Skin epidermis (tissue), 12 donors: Measurements from ENCODE around the gene LGMN.

ENCODE experiments used
- H3K27ac ChIP-seq, 21 experiments: fragments of 200-600 bp; sonication (generic) in 11 of 21; one replicate each; pipeline ENCODE4 v1.5.0; 2020; ENCODE audit warnings: mild to moderate bottlenecking in 3 of 21, inconsistent platforms in 2 of 21, moderate library complexity in 2 of 21
- H3K4me3 ChIP-seq, 7 experiments: fragments of 200-600 bp; sonication (generic) in 2 of 7; one replicate each; pipeline ENCODE4 v1.5.0; 2020; ENCODE audit warnings: inconsistent platforms in 2 of 7, mild to moderate bottlenecking in 2 of 7, moderate library complexity in 1 of 7

Gene LGMN

DNA sequence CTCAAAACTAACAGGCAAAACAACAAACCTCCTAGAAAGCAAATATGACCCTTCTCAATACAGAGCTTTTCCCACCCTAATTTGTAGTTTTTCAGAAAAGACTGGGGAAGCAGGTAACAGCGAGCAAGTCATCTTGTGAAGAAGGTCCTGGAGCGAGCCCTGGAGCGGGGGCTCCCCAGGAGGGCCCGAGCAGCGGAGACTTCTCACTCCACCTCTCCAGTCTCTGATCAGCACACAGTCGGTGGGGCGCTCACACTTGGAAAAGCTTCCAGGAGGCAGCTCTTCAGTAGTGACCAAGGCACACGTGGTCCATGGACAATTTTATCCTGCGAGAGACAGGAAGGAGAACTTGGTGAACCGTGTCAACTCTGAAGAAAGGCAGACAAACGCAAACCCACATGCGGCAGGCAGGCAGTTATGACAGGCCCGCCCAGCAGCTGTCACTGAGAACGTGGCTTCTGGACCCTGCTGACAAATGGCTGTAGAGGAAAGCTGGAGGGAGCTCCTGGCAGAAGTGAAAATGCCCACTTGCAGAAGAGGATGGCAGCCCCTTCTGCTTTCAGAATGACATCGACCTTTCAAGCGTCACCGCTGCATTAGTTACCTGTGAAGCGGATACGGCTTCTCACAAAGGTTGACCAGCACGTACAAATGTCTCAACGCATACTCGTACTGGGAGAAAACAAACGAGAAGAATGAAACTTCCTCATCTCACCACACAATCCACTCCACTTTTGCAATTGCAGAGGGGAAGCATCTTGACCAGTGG, 44.2 kb downstream of the LGMN start:
- peak overlapping the region in 2 of 21 experiments; percentile 4 to 38 for H3K27ac ChIP-seq
- H3K4me3 ChIP-seq: no peak overlapping the region

GRCh38 chr14:92703516-92703915, 44.9 kb downstream of the LGMN start:
- Histone ChIP-seq H3K4me3 (no peak overlapping the region), H3K27ac (peak overlapping the region in 1 of 21 experiments; percentile 38)

DNA sequence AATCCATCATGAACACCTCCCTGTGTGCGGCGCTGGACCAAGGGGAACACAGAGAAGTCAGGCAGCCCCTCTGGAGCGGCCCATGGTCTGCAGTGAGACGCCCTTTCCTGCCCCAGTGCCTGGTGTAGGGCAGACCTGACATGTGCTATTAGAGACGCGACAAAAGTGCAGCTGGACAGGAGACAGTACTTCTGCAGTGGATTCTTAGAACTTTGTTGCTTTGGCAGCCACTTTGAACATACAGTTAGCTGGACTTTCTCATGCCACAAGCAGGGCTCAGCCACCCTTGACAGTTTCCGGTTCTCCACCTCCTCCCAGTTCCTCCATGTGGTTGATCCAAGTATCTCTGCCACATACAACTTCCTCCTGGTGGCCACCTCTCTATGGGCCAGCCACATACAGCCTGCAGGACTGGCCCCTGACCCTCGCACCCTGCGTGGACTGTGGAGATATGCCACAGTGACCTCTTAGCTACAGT, 45.9 kb downstream of the LGMN start:
- Histone ChIP-seq H3K27ac (no peak overlapping the region), H3K4me3 (no peak overlapping the region)

GRCh38 chr14:92701826-92702225, 46.6 kb downstream of the LGMN start:
- Histone ChIP-seq H3K27ac (no peak overlapping the region), H3K4me3 (no peak overlapping the region)

DNA sequence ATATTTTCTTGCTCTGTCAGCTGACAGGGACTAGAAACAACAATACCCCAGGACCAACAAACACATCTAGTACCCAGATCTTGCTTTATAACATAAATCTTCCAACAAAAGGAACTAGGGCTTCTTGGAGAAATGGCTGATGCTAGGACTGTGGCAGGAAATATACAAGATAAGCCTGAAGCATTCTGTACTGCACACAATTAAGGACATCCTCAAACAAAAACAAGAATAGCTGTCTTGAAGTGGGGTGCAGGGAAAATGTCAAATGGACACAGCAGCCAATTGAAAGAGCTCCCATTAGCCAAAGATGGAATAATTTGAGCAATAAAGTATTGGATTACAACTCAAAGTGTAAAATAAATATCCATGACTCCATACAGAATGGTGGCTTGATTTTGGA, 50.0 kb downstream of the LGMN start:
- Histone ChIP-seq H3K4me3 (no peak overlapping the region), H3K27ac (no peak overlapping the region)

GRCh38 chr14:92696366-92696765, 52.1 kb downstream of the LGMN start:
- Histone ChIP-seq H3K4me3 (no peak overlapping the region), H3K27ac (no peak overlapping the region)

- Histone ChIP-seq H3K4me3 (no peak overlapping the region), H3K27ac (no peak overlapping the region)
Measured at GRCh38 chr14:92695562-92695961, 52.9 kb downstream of the LGMN start.

- Histone ChIP-seq H3K27ac (peak overlapping the region in 2 of 21 experiments; percentile 44 to 50), H3K4me3 (no peak overlapping the region)
Measured at GRCh38 chr14:92694807-92695206, 53.6 kb downstream of the LGMN start.

DNA sequence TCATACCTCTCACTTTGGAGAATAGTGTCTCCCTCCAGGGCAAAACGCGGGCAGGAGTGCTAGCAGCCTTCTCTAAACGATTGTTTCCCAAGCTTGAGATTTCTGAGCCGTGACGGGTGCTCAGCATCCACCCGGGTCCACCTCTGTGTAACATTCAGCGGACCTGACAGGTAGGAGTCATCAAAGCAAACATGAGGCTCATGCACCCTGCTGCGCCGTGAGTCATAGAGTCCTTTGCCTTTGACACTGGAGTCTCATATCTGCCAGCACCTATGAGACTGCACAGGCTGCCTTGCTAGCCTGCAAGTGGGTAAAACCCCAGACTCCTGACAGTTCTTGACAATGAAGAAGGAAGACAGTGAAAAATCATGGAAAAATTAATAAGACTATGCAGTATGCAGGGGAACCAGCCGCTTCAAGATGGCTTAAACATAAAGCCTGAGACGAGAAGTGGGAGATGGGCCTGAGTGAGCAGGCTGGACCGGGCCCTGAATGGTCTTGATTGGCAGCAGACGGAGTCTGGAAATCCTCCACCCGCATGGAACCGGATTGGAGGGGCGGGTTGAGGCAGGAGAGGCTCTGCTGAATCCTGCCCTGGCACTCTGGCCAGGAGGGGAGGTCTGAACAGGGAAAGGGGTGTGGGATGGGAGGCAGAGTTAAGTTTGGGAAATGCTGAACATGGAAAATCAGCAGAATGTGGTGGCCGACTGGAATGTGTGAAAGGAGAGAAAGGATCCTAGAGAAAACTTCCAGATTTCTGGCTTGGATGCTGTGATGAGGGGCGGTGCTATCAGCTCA, 54.2 kb downstream of the LGMN start:
- peak overlapping the region in 4 of 21 experiments; percentile 0 to 50 (median 47) for H3K27ac ChIP-seq
- H3K4me3 ChIP-seq: no peak overlapping the region

DNA sequence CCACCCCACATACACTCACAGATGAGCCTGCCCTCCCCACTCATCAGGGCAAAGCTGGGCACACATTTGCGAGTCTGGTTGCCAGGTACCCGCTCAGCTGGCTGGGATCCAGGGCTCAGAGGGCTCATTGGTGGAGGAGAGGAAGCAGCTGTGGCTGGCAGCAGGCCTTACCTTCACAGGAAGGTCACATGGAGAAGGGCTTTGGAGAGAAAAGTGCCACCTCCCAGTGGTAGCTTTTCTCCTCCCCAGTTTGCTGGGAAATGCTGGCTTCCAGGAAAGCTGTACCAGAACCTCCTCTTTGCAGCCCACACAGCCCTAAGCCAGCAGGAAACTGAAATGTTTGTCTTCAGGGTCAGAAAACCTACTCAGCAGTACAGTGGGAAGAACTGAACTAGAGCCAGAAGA, 55.6 kb downstream of the LGMN start:
- Histone ChIP-seq H3K4me3 (no peak overlapping the region), H3K27ac (peak overlapping the region in 9 of 21 experiments; percentile 10 to 65 (median 47))

DNA sequence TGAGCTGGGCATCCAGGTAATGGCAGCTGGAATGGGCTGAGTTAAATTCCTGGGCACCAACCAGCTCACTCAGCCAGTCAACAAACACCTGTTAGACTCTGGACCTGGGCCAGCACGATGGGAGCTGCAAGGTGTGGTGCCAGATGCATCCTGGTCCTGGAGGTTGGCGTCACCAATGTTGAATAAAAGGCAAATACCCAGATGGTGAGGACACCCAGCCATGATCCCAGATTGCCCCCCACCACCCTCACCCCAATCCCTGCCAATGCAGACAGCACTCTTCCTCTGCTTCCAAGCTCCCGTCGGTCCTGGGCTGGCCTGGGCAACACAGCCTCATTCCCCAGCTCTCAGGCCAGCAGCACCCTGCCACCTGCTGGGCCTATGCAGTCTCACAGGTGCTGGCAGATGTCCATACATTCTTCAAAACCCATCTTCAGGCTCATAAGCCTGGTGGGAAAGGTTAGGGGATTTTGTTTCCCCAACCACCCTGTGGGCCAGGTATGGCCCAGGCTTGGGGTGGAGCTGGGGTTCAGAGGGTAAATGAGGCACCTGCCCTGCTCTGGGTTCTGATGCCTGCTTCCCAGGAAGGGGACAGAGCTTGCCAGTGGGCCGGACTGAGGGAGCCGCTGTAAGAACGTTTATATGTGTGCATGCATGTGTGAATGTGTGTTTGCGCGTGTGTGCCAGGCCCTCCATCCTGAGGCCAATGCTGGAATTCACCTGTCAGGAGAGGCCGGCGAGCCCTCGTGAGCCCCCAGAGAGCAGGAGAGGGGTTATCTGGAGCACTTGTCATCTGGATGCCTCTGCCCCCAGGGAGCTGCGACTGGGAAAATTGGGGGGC, 58.0 kb downstream of the LGMN start:
- no peak overlapping the region for H3K27ac ChIP-seq
- no peak overlapping the region for H3K4me3 ChIP-seq

DNA sequence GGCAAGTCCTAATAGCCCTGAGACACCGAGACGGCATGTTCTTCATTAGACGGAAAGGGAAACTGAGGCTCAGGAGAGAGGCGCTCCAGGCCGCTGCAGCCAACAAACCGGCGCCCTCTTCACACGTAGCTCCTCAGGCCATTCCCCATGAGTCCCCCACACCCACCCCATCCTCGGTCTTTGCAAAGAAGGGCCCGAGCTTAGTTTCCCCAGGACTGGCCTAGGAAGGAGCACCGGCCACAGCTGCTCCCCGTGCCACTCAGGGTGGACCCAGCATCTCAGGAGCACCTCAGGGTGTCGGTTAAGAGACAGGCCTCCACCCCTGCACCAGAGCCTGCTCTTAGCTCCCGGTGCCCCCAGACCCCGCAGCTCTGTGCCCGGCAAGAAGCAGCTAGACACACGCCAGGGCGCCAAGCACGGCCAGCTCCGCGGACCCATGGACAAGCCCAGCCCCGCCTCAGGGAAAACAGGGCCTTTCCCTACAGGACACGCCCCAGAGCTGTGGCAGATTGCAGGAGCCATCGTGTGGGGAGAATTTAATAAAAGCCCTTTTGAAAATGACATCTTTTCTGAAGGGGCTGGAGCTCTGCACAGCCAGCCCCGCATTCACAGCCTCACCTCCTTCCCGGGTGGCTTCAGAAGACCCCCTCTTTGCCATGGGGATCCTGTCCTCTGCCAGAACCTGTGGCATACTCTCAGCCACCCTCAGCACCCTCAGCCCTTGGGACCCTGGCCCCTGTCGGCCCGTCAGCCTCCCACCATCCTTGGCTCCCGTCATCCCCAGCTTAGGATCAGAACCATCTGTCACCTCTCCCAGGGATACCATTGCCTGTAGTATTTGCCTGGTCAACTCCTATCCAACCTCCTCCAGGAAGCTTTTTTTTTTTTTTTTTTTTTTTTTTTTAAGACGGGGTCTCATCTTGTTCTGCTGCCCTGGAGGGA, 59.7 kb downstream of the LGMN start:
- no peak overlapping the region for H3K4me3 ChIP-seq
- peak overlapping the region in 1 of 21 experiments; percentile 37 for H3K27ac ChIP-seq

DNA sequence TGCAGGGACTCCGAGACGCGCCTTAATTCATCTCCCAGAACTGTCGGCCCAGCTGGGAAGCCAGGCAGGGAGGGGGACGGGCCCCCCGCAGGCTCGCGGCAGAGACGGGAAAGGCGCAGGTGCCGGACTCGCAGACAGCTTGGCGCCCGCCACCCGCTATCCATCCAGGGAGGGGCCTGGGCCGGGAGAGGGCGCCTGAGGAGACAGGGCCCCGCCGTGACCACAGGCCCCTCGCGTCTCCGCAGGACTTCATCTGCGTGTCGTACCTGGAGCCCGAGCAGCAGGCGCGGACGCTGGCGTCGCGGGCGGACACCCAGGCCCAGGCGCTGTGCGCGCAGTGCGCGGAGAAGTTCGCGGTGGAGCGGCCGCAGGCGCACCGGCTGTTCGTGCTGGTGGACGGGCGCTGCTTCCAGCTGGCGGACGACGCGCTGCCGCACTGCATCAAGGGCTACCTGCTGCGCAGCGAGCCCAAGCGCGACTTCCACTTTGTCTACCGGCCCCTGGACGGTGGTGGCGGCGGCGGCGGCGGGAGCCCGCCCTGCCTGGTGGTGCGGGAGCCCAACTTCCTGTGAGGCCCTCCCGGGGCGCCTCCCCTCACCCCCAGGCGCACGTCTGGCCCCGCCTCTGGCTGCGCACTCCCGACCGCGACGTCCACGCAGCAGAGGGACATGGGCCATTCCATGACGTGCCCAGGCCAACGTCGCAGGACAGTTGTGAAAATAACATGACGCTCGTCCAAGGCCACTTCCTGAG, 60.6 kb downstream of the LGMN start:
- Histone ChIP-seq H3K27ac (peak overlapping the region in 1 of 21 experiments; percentile 37), H3K4me3 (peak overlapping the region in 4 of 7 experiments; percentile 7 to 28 (median 19))

GRCh38 chr14:92686900-92687427, 61.5 kb downstream of the LGMN start:
- Histone ChIP-seq H3K27ac (peak overlapping the region in 2 of 21 experiments; percentile 1 to 10), H3K4me3 (peak overlapping the region in 4 of 7 experiments; percentile 15 to 28 (median 19))

DNA sequence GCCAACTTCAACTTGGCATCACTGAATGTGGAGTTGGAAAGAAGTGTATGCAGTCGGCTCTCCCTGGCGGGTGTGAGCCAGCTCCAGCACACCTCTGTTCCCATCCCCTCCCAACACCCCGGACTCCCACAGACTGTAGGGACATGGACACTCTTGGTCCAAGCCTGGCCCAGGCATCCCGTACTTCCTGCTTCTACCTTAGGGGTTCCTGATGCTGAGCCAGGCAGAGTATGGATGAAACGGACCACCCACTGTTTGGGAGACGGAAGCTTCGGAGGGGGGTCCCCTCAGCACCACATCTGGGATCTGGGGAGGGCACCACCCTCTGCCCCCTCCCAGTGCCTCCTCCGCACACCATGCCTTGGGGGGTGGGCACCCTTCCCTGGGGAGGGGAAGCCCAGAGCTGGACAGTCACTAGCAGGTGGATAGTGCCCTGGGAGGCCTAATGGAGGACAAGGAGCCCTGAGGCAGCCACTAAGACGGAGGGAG, 62.0 kb downstream of the LGMN start:
- Histone ChIP-seq H3K27ac (peak overlapping the region in 2 of 21 experiments; percentile 1 to 10), H3K4me3 (peak overlapping the region in 1 of 7 experiments; percentile 15)

- H3K27ac ChIP-seq: no peak overlapping the region
- no peak overlapping the region for H3K4me3 ChIP-seq
Measured at GRCh38 chr14:92685784-92686355, 62.6 kb downstream of the LGMN start.
